HEK293 (cell line): ENCODE measurements around the gene TBC1D22A.
"Not testable (repeated sequence)": the region's sequence is repeated elsewhere in the genome, so short reads cannot be mapped to it uniquely, and the experiment has no call there.

ENCODE experiments used
- CTCF ChIA-PET: fragments of 350-600 bp; formaldehyde crosslinking; extraction: SDS; loops from one replicate; lab custom pipeline; 2021; ENCODE audit warnings: antibody characterized with exemption; lab: Yijun Ruan, JAX
- POLR2A ChIA-PET: fragments of 300-600 bp; formaldehyde crosslinking; extraction: SDS; loops from one replicate; lab custom pipeline; 2020; ENCODE audit warnings: antibody characterized with exemption, inconsistent platforms; lab: Yijun Ruan, JAX
- H3K27ac ChIP-seq: fragments of 200-500 bp; sonication (Bioruptor generic); 2 replicates; pipeline ENCODE4 v1.5.1; 2014; ENCODE audit warnings: low read depth, low read length, control low read depth, inconsistent platforms; ENCODE audit errors: extremely low read depth
- H3K36me3 ChIP-seq, 2 experiments: fragments of 200-500 bp in 1 of 2; sonication (Bioruptor generic) in 1 of 2; 1 replicate in 1 of 2; 2 replicates in 1 of 2; pipeline ENCODE4 v1.5.1; 2014 to 2017; ENCODE audit warnings: inconsistent platforms in 2 of 2, low read length in 2 of 2; ENCODE audit not compliant: control insufficient read depth in 2 of 2, insufficient read depth in 1 of 2
- H3K4me1 ChIP-seq: fragments of 200-500 bp; sonication (Bioruptor generic); 2 replicates; pipeline ENCODE4 v1.5.1; 2014; ENCODE audit warnings: mild to moderate bottlenecking, low read length, inconsistent platforms; ENCODE audit not compliant: control insufficient read depth, insufficient read depth
- H3K4me3 ChIP-seq: 2 replicates; pipeline ENCODE4 v1.5.1; 2011; ENCODE audit warnings: low read depth, mild to moderate bottlenecking, control low read depth, low read length, moderate library complexity
- H3K9me3 ChIP-seq: fragments of 200-500 bp; sonication (Bioruptor generic); 2 replicates; pipeline ENCODE4 v1.5.1; 2014; ENCODE audit warnings: low read depth, low read length, inconsistent platforms; ENCODE audit not compliant: control insufficient read depth, insufficient read depth
- SETDB1 ChIP-seq: IDR thresholded peaks from one replicate; pipeline ENCODE4 v1.6.1; 2017; ENCODE audit warnings: mild to moderate bottlenecking, low read length, moderate library complexity, mixed read lengths; ENCODE audit not compliant: insufficient read length
- TRIM28 ChIP-seq: IDR thresholded peaks from 2 replicates; pipeline ENCODE4 v1.6.1; 2011; ENCODE audit warnings: low read length, control low read depth, borderline replicate concordance
- TSHZ1 ChIP-seq: fragments of 450-650 bp; formaldehyde crosslinking; IDR thresholded peaks from 2 replicates; pipeline ENCODE4 v1.5.1; 2016; ENCODE audit warnings: missing biosample characterization, missing genetic modification characterization, borderline replicate concordance
- ZBTB21 ChIP-seq: fragments of 450-650 bp; formaldehyde crosslinking; IDR thresholded peaks from 2 replicates; pipeline ENCODE4 v1.5.1; 2017; ENCODE audit warnings: missing biosample characterization, missing genetic modification characterization
- ZEB2 ChIP-seq: fragments of 450-650 bp; formaldehyde crosslinking; IDR thresholded peaks from 2 replicates; pipeline ENCODE4 v1.5.1; 2016; ENCODE audit warnings: missing biosample characterization, missing genetic modification characterization
- ZNF18 ChIP-seq: fragments of 450-650 bp; formaldehyde crosslinking; IDR thresholded peaks from 2 replicates; pipeline ENCODE4 v1.5.1; 2016; ENCODE audit warnings: missing biosample characterization, missing genetic modification characterization
- ZNF266 ChIP-seq: fragments of 450-650 bp; formaldehyde crosslinking; IDR thresholded peaks from 2 replicates; pipeline ENCODE4 v1.5.1; 2016; ENCODE audit warnings: missing biosample characterization, missing genetic modification characterization, low read depth
- ZNF324 ChIP-seq: fragments of 450-650 bp; formaldehyde crosslinking; IDR thresholded peaks from 2 replicates; pipeline ENCODE4 v1.5.1; 2016; ENCODE audit warnings: missing biosample characterization, missing genetic modification characterization
- ZNF350 ChIP-seq: fragments of 450-650 bp; formaldehyde crosslinking; IDR thresholded peaks from 2 replicates; pipeline ENCODE4 v1.5.0; 2017; ENCODE audit warnings: missing biosample characterization, mild to moderate bottlenecking, missing genetic modification characterization
- ZNF449 ChIP-seq: fragments of 450-650 bp; formaldehyde crosslinking; IDR thresholded peaks from 2 replicates; pipeline ENCODE4 v1.5.1; 2017; ENCODE audit warnings: missing biosample characterization, mild to moderate bottlenecking, missing genetic modification characterization, moderate library complexity
- ZNF518A ChIP-seq: fragments of 450-650 bp; formaldehyde crosslinking; conservative IDR thresholded peaks from 2 replicates; pipeline ENCODE4 v1.5.1; 2016; ENCODE audit warnings: low read depth, missing biosample characterization, missing genetic modification characterization
- ZSCAN30 ChIP-seq: fragments of 450-650 bp; IDR thresholded peaks from 2 replicates; pipeline ENCODE4 v1.5.1; 2018; ENCODE audit warnings: missing biosample characterization, mild to moderate bottlenecking, missing genetic modification characterization, moderate library complexity

The TBC1D22A gene

GRCh38 chr22:47116426-47117341, 354.2 kb downstream of the TBC1D22A start:
- Histone ChIP-seq H3K4me3 (no peak overlapping the region), H3K27ac (no peak overlapping the region), H3K4me1 (no peaks in the 10 kb centered on the region), H3K36me3 (no peaks in the 10 kb centered on the region), H3K9me3 (no peaks in the 10 kb centered on the region)
- ChIA-PET POLR2A (no interaction called here), CTCF (interaction anchor here (0.6 kb wide), 3 partner anchors 25 to 264 kb away, joined by 3 to 7 read pairs (median 5); no protein-coding TSS in a partner anchor)
- TF ChIP-seq ZNF518A (tag by site-specific recombination) (no peak), ZNF18 (no peak), ZEB2 (tag by site-specific recombination) (no peak), SETDB1 (no peak), ZNF266 (no peak), ZBTB21 (tag by site-specific recombination) (no peak)

GRCh38 chr22:47117442-47117841, 355.0 kb downstream of the TBC1D22A start:
- CTCF ChIA-PET, H3K9me3 ChIP-seq, H3K27ac ChIP-seq, H3K4me3 ChIP-seq, POLR2A ChIA-PET, H3K36me3 ChIP-seq, H3K4me1 ChIP-seq: not testable (repeated sequence)

GRCh38 chr22:47119181-47119580, 356.7 kb downstream of the TBC1D22A start:
- Histone ChIP-seq H3K9me3 (no peaks in the 10 kb centered on the region), H3K4me1 (no peaks in the 10 kb centered on the region), H3K4me3 (no peak overlapping the region), H3K36me3 (no peaks in the 10 kb centered on the region), H3K27ac (no peak overlapping the region)
- POLR2A ChIA-PET = no interaction called here
- no peak for TF ChIP-seq ZSCAN30
- TF ChIP-seq ZNF350 (tag by site-specific recombination) = no peak
- no peak for TF ChIP-seq ZNF18
- no peak for TF ChIP-seq ZNF324 (tag by site-specific recombination)
- TF ChIP-seq ZNF449 (tag by site-specific recombination) = no peak
- no peak for TF ChIP-seq TRIM28
- TF ChIP-seq TSHZ1 (tag by site-specific recombination) = no peak
- CTCF ChIA-PET = no interaction called here
